HepG2 (cell line): Measurements from ENCODE around the gene BEST3. TPM values are rescaled to one million over a fixed set of nuclear protein-coding genes. Genes with fewer than 3 reads are reported as not detected.

ENCODE experiments used
- ATAC-seq: fragments of 200-7000 bp; cut with Tn5 transposase; 3 replicates; pipeline ENCODE4 v1.9.1; 2020; ENCODE audit warnings: mild to moderate bottlenecking, moderate library complexity
- BruUV-seq: library from RNA; stranded (reverse); fragments of 400-500 nt; replicated peaks from 2 replicates; lab custom pipeline; 2021; lab: Mats Ljungman, UMichigan
- CTCF ChIA-PET: fragments of 300-600 bp; formaldehyde crosslinking; extraction: SDS; loops from one replicate; lab custom pipeline; 2021; ENCODE audit warnings: low total read pairs, inconsistent platforms, low intra/inter-chr PET ratio; lab: Yijun Ruan, JAX
- POLR2A ChIA-PET: fragments of 350-600 bp; sonication (Branson Sonifier 250); formaldehyde crosslinking; loops from one replicate; lab custom pipeline; 2020; ENCODE audit warnings: antibody characterized with exemption, inconsistent platforms; lab: Yijun Ruan, JAX
- DNase-seq: peaks from one replicate; pipeline ENCODE4 v3.0.0-alpha.2; 2015; ENCODE audit warnings: low spot score
- FAIRE-seq: peaks from 3 replicates; lab custom pipeline; 2011; peaks lifted over from hg19 to GRCh38; lab: Jason Lieb, UNC
- H2AFZ ChIP-seq: one replicate; pipeline ENCODE4 v1.6.1; 2011; ENCODE audit warnings: low read length, inconsistent platforms
- H3K27ac ChIP-seq: fragments of 300-600 bp; 3 replicates; pipeline ENCODE4 v1.8.0; 2011; ENCODE audit warnings: mixed run types, mild to moderate bottlenecking, mixed read lengths, low read length, inconsistent platforms; ENCODE audit not compliant: insufficient read depth; ENCODE audit errors: extremely low read length
- H3K27me3 ChIP-seq, 2 experiments: fragments of 200-600 bp in 1 of 2; 2 replicates in 1 of 2; 3 replicates in 1 of 2; pipeline versions ENCODE4 v1.6.0 to v1.8.0; 2011; ENCODE audit warnings: low read length in 2 of 2, mild to moderate bottlenecking in 2 of 2, moderate library complexity in 2 of 2, inconsistent platforms in 1 of 2; ENCODE audit not compliant: insufficient read depth in 2 of 2, control insufficient read depth in 1 of 2
- H3K36me3 ChIP-seq, 2 experiments: fragments of 200-600 bp in 1 of 2; replicated peaks in 1 of 2; 2 replicates in 1 of 2; 3 replicates in 1 of 2; pipeline versions ENCODE4 v1.5.1 to v1.8.0; 2011; ENCODE audit warnings: low read length in 2 of 2, inconsistent platforms in 1 of 2; ENCODE audit not compliant: insufficient read depth in 2 of 2, control insufficient read depth in 1 of 2
- H3K4me1 ChIP-seq: 2 replicates; pipeline ENCODE4 v1.5.1; 2012; ENCODE audit warnings: low read length, inconsistent platforms; ENCODE audit not compliant: insufficient read depth
- H3K4me2 ChIP-seq: 2 replicates; pipeline ENCODE4 v1.6.0; 2011; ENCODE audit warnings: low read depth, low read length, inconsistent platforms
- H3K4me3 ChIP-seq, 3 experiments: fragments of 200-600 bp in 1 of 3; sonication (generic), shearing (Covaris generic) in 1 of 3; replicated peaks in 1 of 3; 2 replicates each; pipeline ENCODE4 v1.5.1; 2011 to 2016; ENCODE audit warnings: low read length in 3 of 3, inconsistent platforms in 2 of 3, low read depth in 2 of 3, mild to moderate bottlenecking in 2 of 3, control low read depth in 1 of 3, mixed read lengths in 1 of 3; ENCODE audit not compliant: insufficient read depth in 1 of 3
- H3K79me2 ChIP-seq: one replicate; pipeline ENCODE4 v1.6.1; 2011; ENCODE audit warnings: low read length, inconsistent platforms; ENCODE audit not compliant: insufficient read depth
- H3K9ac ChIP-seq: 2 replicates; pipeline ENCODE4 v1.6.0; 2011; ENCODE audit warnings: mild to moderate bottlenecking, low read depth, low read length, inconsistent platforms; ENCODE audit not compliant: insufficient read depth
- H3K9me3 ChIP-seq: 2 replicates; pipeline ENCODE4 v1.5.1; 2012; ENCODE audit warnings: mild to moderate bottlenecking, low read length
- H4K20me1 ChIP-seq: 2 replicates; pipeline ENCODE4 v1.6.0; 2011; ENCODE audit warnings: inconsistent platforms, mild to moderate bottlenecking, low read length, moderate library complexity; ENCODE audit not compliant: insufficient read depth
- ATF1 ChIP-seq: IDR thresholded peaks from 2 replicates; pipeline ENCODE4 v1.6.1; 2016; ENCODE audit warnings: mild to moderate bottlenecking, control low read depth
- FOXJ3 ChIP-seq: sonication (generic); formaldehyde crosslinking; IDR thresholded peaks from 2 replicates; pipeline ENCODE4 v1.4.0; 2020; ENCODE audit warnings: missing genetic modification reagents, mild to moderate bottlenecking, borderline replicate concordance
- HNF4G ChIP-seq, 2 experiments: sonication (generic) in 1 of 2; formaldehyde crosslinking in 1 of 2; IDR thresholded peaks; 2 replicates each; pipeline versions ENCODE4 v1.4.0 to v1.6.1; 2011 to 2020; ENCODE audit warnings: borderline replicate concordance in 2 of 2, low read depth in 2 of 2, mild to moderate bottlenecking in 2 of 2, low read length in 1 of 2, missing genetic modification reagents in 1 of 2, moderate library complexity in 1 of 2
- KDM4B ChIP-seq: sonication (generic); formaldehyde crosslinking; IDR thresholded peaks from 2 replicates; pipeline ENCODE4 v1.4.0; 2020; ENCODE audit warnings: missing genetic modification reagents
- KLF13 ChIP-seq: sonication (generic); formaldehyde crosslinking; IDR thresholded peaks from 2 replicates; pipeline ENCODE4 v1.4.0; 2020; ENCODE audit warnings: mild to moderate bottlenecking, missing genetic modification reagents
- MAFF ChIP-seq: IDR thresholded peaks from 2 replicates; pipeline ENCODE4 v1.6.1; 2011; ENCODE audit warnings: low read depth, low read length, improper control_type of control experiment
- MAFK ChIP-seq, 2 experiments: IDR thresholded peaks in 1 of 2; conservative IDR thresholded peaks in 1 of 2; 2 replicates each; pipeline ENCODE4 v1.6.1; 2011; ENCODE audit warnings: improper control_type of control experiment in 2 of 2, low read length in 2 of 2
- MYC ChIP-seq: sonication (generic); formaldehyde crosslinking; IDR thresholded peaks from 2 replicates; pipeline ENCODE4 v1.9.0; 2021; ENCODE audit warnings: missing genetic modification reagents, borderline replicate concordance
- NR3C1 ChIP-seq: sonication (generic); formaldehyde crosslinking; IDR thresholded peaks from 2 replicates; pipeline ENCODE4 v1.4.0; 2020; ENCODE audit warnings: missing genetic modification reagents
- RAD51 ChIP-seq: fragments of 450-650 bp; IDR thresholded peaks from 2 replicates; pipeline ENCODE4 v1.6.1; 2016; ENCODE audit warnings: borderline replicate concordance
- SAFB2 ChIP-seq: sonication (generic); formaldehyde crosslinking; IDR thresholded peaks from 2 replicates; pipeline ENCODE4 v1.5.1; 2020; ENCODE audit warnings: missing genetic modification reagents, low read depth, mild to moderate bottlenecking, borderline replicate concordance
- SOX5 ChIP-seq: IDR thresholded peaks from 2 replicates; pipeline ENCODE4 v1.6.1; 2016; ENCODE audit warnings: borderline replicate concordance
- TCF7L2 ChIP-seq: IDR thresholded peaks from 2 replicates; pipeline ENCODE4 v1.6.1; 2011; ENCODE audit warnings: mild to moderate bottlenecking, low read depth, low read length, moderate library complexity
- THYN1 ChIP-seq: sonication (generic); formaldehyde crosslinking; IDR thresholded peaks from 2 replicates; pipeline ENCODE4 v1.8.1; 2023; ENCODE audit warnings: low read depth, mild to moderate bottlenecking, moderate library complexity, missing genetic modification reagents, borderline replicate concordance
- ZNF33B ChIP-seq: sonication (generic); formaldehyde crosslinking; IDR thresholded peaks from 2 replicates; pipeline ENCODE4 v1.5.1; 2020; ENCODE audit warnings: mild to moderate bottlenecking, missing genetic modification reagents
- ZNF414 ChIP-seq: sonication (generic); formaldehyde crosslinking; IDR thresholded peaks from 2 replicates; pipeline ENCODE4 v1.5.0; 2020; ENCODE audit warnings: missing genetic modification reagents
- ZNF530 ChIP-seq: sonication (generic); formaldehyde crosslinking; IDR thresholded peaks from 2 replicates; pipeline ENCODE4 v1.5.0; 2020; ENCODE audit warnings: low read depth, mild to moderate bottlenecking, missing genetic modification reagents
- ZNF766 ChIP-seq: sonication (generic); formaldehyde crosslinking; IDR thresholded peaks from 2 replicates; pipeline ENCODE4 v1.5.0; 2020; ENCODE audit warnings: missing genetic modification reagents, borderline replicate concordance
- ZNF891 ChIP-seq: sonication (generic); formaldehyde crosslinking; IDR thresholded peaks from 2 replicates; pipeline ENCODE4 v1.5.0; 2020; ENCODE audit warnings: mild to moderate bottlenecking, missing genetic modification reagents
- WGBS: methylation state at CpG from one replicate; pipeline ENCODE4 v1.1.6; 2017; ENCODE audit warnings: low lambda C conversion rate; 5-methylcytosine and 5-hydroxymethylcytosine counted together
- in situ Hi-C: cut with HindIII; loops from 2 replicates; pipeline ENCODE4 v1.10.0; 2017; ENCODE audit warnings: low pct_unique_long_range_greater_than_20kb; ENCODE audit not compliant: extremely low pct_ligation_motif_present
- intact Hi-C: fragments of 100-400 bp; cut with micrococcal nuclease; formaldehyde crosslinking; loops from one replicate; pipeline ENCODE4 v1.10.0; 2022; ENCODE audit not compliant: unreplicated experiment
- polyA plus RNA-seq, 8 experiments: library from polyadenylated mRNA; depleted of rRNA in 3 of 8; stranded (reverse) in 7 of 8; unstranded in 1 of 8; fragments of >200 nt; fragmentation: Illumina TruSeq in 4 of 8; extraction: Trizol in 4 of 8; gene quantifications; 2 replicates each; pipeline versions ENCODE4 v1.2.1 to v1.2.3, GENCODE V29; 2011 to 2016; ENCODE audit warnings: low read depth in 4 of 8, missing spikeins in 1 of 8, mixed read lengths in 1 of 8; ENCODE audit not compliant: insufficient read depth in 1 of 8
- total RNA-seq, 5 experiments: library from RNA; depleted of rRNA; stranded (reverse); fragments of >200 nt; fragmentation: Illumina TruSeq; extraction: Trizol; gene quantifications; 2 replicates each; pipeline ENCODE4 v1.2.3, GENCODE V29; 2016; ENCODE audit warnings: low read depth in 1 of 5
- TF ChIP-seq, protein P1 (sequence below): sonication (generic); formaldehyde crosslinking; IDR thresholded peaks from 2 replicates; pipeline ENCODE4 v1.4.0; 2020; ENCODE audit warnings: missing genetic modification reagents

Gene BEST3
- total and polyA plus RNA-seq, 2 of the 13 experiments (the other 11 are each of a cell fraction or from before 2014, with no cell fraction given) = not detected

- no peak for FAIRE-seq
- 0% methylated on average over 1 of the region's 1 CpG for WGBS
- no peaks in the 10 kb centered on the region for H3K9me3 ChIP-seq
- H4K20me1 ChIP-seq = no peaks in the 10 kb centered on the region
- no peak overlapping the region for H3K4me2 ChIP-seq
- in situ Hi-C loops = no loop called here
- ATAC-seq = no peak
- no TSS peak for BruUV-seq
- intact Hi-C loops = no loop called here
- POLR2A ChIA-PET = no interaction called here
- peaks cover 0 to 5% of the 10 kb centered on the region in 2 experiments; a peak in 2 of 5 replicates for H3K27me3 ChIP-seq
- no peak overlapping the region for H3K27ac ChIP-seq
- CTCF ChIA-PET = no interaction called here
- no peak overlapping the region for H2AFZ ChIP-seq
- no peak for DNase-seq
- no peaks in the 10 kb centered on the region for H3K36me3 ChIP-seq
- no peak overlapping the region for H3K4me3 ChIP-seq
- H3K79me2 ChIP-seq = no peaks in the 10 kb centered on the region
- no peaks in the 10 kb centered on the region for H3K4me1 ChIP-seq
- H3K9ac ChIP-seq = no peak overlapping the region
- TF ChIP-seq ATF1 (no peak), MAFF (peak; percentile 66), MAFK (conservative IDR thresholded peaks at IDR 0.05 in 1 of 2, IDR thresholded peaks at IDR 0.05 in 1 of 2; ENCODE audit: low read length in 2 of 2) (peak; percentile 57 to 70; a peak in 3 of 4 replicates)
These were observed 5.3 kb upstream of the BEST3 start for GRCh38 chr12:69704357-69704756.

GRCh38 chr12:69703146-69703642 is 4.1 kb upstream of the BEST3 start:
- no peaks in the 10 kb centered on the region for H3K79me2 ChIP-seq
- ATAC-seq = no peak
- H3K4me2 ChIP-seq = no peak overlapping the region
- H3K4me3 ChIP-seq = no peak overlapping the region
- no peak for DNase-seq
- POLR2A ChIA-PET = no interaction called here
- H4K20me1 ChIP-seq = no peaks in the 10 kb centered on the region
- FAIRE-seq = no peak
- TF ChIP-seq MYC (CRISPR knock-in tag) = no peak
- no peak for TF ChIP-seq KLF13 (CRISPR knock-in tag)
- no peak for TF ChIP-seq SAFB2 (CRISPR knock-in tag)
- TF ChIP-seq RAD51 = no peak
- no peak for TF ChIP-seq KDM4B (CRISPR knock-in tag)
- TF ChIP-seq, protein P1, sequence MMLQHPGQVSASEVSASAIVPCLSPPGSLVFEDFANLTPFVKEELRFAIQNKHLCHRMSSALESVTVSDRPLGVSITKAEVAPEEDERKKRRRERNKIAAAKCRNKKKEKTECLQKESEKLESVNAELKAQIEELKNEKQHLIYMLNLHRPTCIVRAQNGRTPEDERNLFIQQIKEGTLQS (CRISPR knock-in tag) = no peak
- TF ChIP-seq SOX5 = no peak
- no peak for TF ChIP-seq ZNF891 (CRISPR knock-in tag)
- no peak for TF ChIP-seq ZNF414 (CRISPR knock-in tag)
- no peak for TF ChIP-seq FOXJ3 (CRISPR knock-in tag)
- TF ChIP-seq NR3C1 (CRISPR knock-in tag) = no peak
- no peak for TF ChIP-seq HNF4G (IDR thresholded peaks at IDR 0.05; ENCODE audit: borderline replicate concordance, low read depth, low read length)
- TF ChIP-seq HNF4G (CRISPR knock-in tag; IDR thresholded peaks at IDR 0.05; ENCODE audit: borderline replicate concordance, low read depth) = no peak
- TF ChIP-seq ZNF766 (CRISPR knock-in tag) = no peak
- TF ChIP-seq ZNF530 (CRISPR knock-in tag) = no peak
- TF ChIP-seq TCF7L2 = no peak
- no peak for TF ChIP-seq ZNF33B (CRISPR knock-in tag)
- TF ChIP-seq THYN1 (CRISPR knock-in tag) = no peak
- 7% methylated on average over 1 of the region's 1 CpG for WGBS
- no peak overlapping the region for H3K9ac ChIP-seq
- intact Hi-C loops (no loop called here), in situ Hi-C loops (no loop called here)
- CTCF ChIA-PET = no interaction called here
- H3K9me3 ChIP-seq = no peaks in the 10 kb centered on the region
- no TSS peak for BruUV-seq
- H3K27ac ChIP-seq = no peak overlapping the region
- H3K27me3 ChIP-seq = peaks cover 0 to 5% of the 10 kb centered on the region in 2 experiments; a peak in 2 of 5 replicates
- no peaks in the 10 kb centered on the region for H3K4me1 ChIP-seq
- H2AFZ ChIP-seq = no peak overlapping the region
- H3K36me3 ChIP-seq = no peaks in the 10 kb centered on the region
